ENCODE measurements around the gene SAMD5.

The SAMD5 gene

DNA sequence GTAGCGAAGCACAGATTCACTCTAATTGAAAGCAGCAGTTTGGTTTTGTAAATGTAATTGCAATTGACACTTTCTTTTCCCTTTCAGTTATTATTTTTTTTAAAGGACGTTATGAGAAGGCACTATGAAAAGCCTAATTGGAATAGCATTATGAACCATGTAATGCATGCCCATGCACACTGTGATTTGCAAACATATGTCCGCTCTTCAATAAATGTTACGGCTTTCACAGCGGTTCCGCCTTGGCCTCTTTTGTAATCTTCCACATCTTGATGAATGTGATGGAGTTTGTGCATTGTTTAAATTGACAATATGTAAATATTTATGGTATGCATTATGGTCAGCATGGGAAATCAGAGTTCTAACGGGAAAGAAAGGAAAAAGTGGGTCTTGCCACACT, 61.3 kb downstream of the SAMD5 start:
- Histone ChIP-seq H3K9ac (ENCODE audit: low read length) (no peak overlapping the region), H3K36me3 (ENCODE audit: control insufficient read depth, insufficient read depth, low read length, severe bottlenecking) (no peaks in the 10 kb centered on the region), H3K9me3 (ENCODE audit: control insufficient read depth, low read length) (no peaks in the 10 kb centered on the region), H3K27me3 (replicated peaks; ENCODE audit: control insufficient read depth, insufficient read depth, low read length) (no peaks in the 10 kb centered on the region), H3K4me1 (ENCODE audit: control insufficient read depth, insufficient read depth, low read length) (peaks cover 11% of the 10 kb centered on the region), H3K4me3 (ENCODE audit: low read length) (no peak overlapping the region)
- no peak for DNase-seq (ENCODE audit: low read depth)

DNA sequence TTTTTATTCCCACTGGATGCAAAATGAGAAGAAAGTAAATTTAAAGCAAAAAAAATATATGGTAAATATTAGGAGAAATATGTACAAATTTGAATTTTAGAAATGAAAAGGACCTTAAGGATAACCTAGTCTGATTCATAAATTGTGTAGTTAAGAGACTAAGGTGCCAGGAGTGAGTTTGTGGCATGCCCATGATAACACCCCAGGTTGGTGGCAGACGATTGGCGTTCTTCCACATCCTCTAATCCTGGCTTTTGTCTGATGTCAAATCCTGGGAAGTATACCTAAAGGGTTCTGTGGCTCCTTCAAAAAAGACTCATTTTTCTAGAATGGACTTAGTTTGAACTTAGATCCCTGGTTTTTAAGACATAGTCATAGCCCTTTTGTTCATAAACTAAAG, 62.2 kb downstream of the SAMD5 start:
- H3K27me3 ChIP-seq (replicated peaks; ENCODE audit: control insufficient read depth, insufficient read depth, low read length) = no peaks in the 10 kb centered on the region
- no peaks in the 10 kb centered on the region for H3K9me3 ChIP-seq (ENCODE audit: control insufficient read depth, low read length)
- no peak for DNase-seq (ENCODE audit: low read depth)
- H3K36me3 ChIP-seq (ENCODE audit: control insufficient read depth, insufficient read depth, low read length, severe bottlenecking) = no peaks in the 10 kb centered on the region
- H3K4me1 ChIP-seq (ENCODE audit: control insufficient read depth, insufficient read depth, low read length) = peaks cover 11% of the 10 kb centered on the region
- H3K9ac ChIP-seq (ENCODE audit: low read length) = no peak overlapping the region
- H3K4me3 ChIP-seq (ENCODE audit: low read length) = no peak overlapping the region

DNA sequence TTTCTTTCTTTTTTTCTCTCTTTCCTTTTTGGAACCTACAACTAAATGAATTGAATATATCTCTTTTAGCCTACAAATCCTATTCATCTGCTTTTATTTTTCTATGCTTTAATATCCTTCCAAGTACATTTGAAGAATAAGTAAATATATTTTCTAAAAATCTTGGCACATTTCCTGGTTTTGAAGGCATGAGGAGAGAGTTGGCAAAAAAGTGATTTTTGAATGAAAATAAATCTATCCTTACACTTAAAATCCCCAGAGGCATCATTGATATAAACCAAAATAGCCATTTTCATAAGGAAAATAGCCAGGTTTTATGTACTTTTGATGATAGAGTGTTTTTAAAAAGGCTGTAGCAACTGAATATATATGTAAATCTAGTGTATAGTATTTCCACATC, 69.0 kb downstream of the SAMD5 start:
- H3K4me3 ChIP-seq (ENCODE audit: low read length) = no peak overlapping the region
- H3K27me3 ChIP-seq (replicated peaks; ENCODE audit: control insufficient read depth, insufficient read depth, low read length) = no peaks in the 10 kb centered on the region
- peak; percentile 53 for DNase-seq (ENCODE audit: low read depth)
- no peaks in the 10 kb centered on the region for H3K4me1 ChIP-seq (ENCODE audit: control insufficient read depth, insufficient read depth, low read length)
- H3K9me3 ChIP-seq (ENCODE audit: control insufficient read depth, low read length) = peaks cover 8% of the 10 kb centered on the region
- H3K36me3 ChIP-seq (ENCODE audit: control insufficient read depth, insufficient read depth, low read length, severe bottlenecking) = no peaks in the 10 kb centered on the region
- H3K9ac ChIP-seq (ENCODE audit: low read length) = no peak overlapping the region

DNA sequence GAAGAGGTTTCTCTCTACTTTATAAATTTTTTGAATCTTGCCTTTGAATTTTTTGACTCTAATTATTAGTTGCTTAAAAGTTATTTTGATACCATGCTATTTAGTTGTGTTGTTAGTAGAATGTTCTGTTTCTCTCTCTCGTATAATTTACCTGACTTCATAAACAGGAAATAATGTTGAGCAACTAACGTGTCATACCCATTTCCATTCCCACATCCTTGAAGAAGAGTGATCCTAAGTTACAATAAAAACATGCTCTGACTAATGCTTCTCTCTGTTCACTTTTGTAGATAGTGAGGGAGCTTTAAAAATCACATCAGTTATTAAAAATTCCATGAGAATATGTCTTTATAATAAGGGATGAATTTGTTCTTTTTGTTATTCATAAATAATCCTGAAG, 69.7 kb downstream of the SAMD5 start:
- Histone ChIP-seq H3K36me3 (ENCODE audit: control insufficient read depth, insufficient read depth, low read length, severe bottlenecking) (no peaks in the 10 kb centered on the region), H3K9me3 (ENCODE audit: control insufficient read depth, low read length) (peaks cover 8% of the 10 kb centered on the region), H3K4me1 (ENCODE audit: control insufficient read depth, insufficient read depth, low read length) (no peaks in the 10 kb centered on the region)

DNA sequence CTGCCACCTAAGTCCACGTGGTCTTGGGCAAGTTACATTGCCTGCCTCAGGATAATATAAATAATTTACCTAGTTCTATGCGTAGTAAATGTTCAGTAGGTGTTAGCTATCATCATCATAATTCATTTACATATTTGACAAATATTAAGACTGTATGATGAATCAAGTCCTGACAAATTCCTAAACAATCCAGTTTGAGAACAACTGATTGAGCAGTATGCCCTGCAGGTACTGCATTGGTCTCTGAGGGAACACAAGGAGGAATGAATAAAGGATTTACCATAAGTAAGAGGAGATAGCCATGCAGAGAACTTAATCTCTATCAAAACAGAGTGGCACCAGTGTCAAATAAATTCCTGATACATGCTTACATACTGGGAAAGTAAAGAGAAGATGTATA, 70.4 kb downstream of the SAMD5 start:
- no peak for DNase-seq (ENCODE audit: low read depth)
- Histone ChIP-seq H3K36me3 (ENCODE audit: control insufficient read depth, insufficient read depth, low read length, severe bottlenecking) (no peaks in the 10 kb centered on the region), H3K9me3 (ENCODE audit: control insufficient read depth, low read length) (peaks cover 8% of the 10 kb centered on the region), H3K9ac (ENCODE audit: low read length) (no peak overlapping the region), H3K27me3 (replicated peaks; ENCODE audit: control insufficient read depth, insufficient read depth, low read length) (no peaks in the 10 kb centered on the region), H3K4me1 (ENCODE audit: control insufficient read depth, insufficient read depth, low read length) (no peaks in the 10 kb centered on the region), H3K4me3 (ENCODE audit: low read length) (no peak overlapping the region)

More for the DNA sequence above, 69.7 kb downstream of the SAMD5 start:
- no peak overlapping the region for H3K9ac ChIP-seq (ENCODE audit: low read length)
- no peak overlapping the region for H3K4me3 ChIP-seq (ENCODE audit: low read length)
- no peaks in the 10 kb centered on the region for H3K27me3 ChIP-seq (replicated peaks; ENCODE audit: control insufficient read depth, insufficient read depth, low read length)
- DNase-seq (ENCODE audit: low read depth) = no peak

DNA sequence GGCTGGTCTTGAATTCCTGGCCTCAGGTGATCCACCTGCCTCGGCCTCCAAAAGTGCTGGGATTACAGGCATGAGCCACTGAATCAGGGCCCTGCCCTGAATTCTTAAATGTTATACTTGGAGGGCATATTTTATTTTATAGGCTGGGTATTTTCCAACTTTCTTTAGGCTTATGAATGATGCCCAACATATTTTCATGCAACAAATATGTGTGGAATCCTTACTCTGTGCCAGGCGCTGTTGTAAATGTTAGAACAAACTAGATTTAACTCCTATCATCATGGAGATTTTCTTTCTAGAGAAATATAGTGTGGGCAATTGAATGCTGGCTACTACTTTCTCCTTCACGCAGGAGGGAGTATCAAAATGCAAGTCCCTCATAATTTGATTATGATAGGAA, 71.2 kb downstream of the SAMD5 start:
- Histone ChIP-seq H3K9ac (ENCODE audit: low read length) (no peak overlapping the region), H3K9me3 (ENCODE audit: control insufficient read depth, low read length) (peaks cover 8% of the 10 kb centered on the region), H3K4me3 (ENCODE audit: low read length) (no peak overlapping the region), H3K36me3 (ENCODE audit: control insufficient read depth, insufficient read depth, low read length, severe bottlenecking) (no peaks in the 10 kb centered on the region), H3K4me1 (ENCODE audit: control insufficient read depth, insufficient read depth, low read length) (no peaks in the 10 kb centered on the region), H3K27me3 (replicated peaks; ENCODE audit: control insufficient read depth, insufficient read depth, low read length) (no peaks in the 10 kb centered on the region)
- peak; percentile 71 for DNase-seq (ENCODE audit: low read depth)

DNA sequence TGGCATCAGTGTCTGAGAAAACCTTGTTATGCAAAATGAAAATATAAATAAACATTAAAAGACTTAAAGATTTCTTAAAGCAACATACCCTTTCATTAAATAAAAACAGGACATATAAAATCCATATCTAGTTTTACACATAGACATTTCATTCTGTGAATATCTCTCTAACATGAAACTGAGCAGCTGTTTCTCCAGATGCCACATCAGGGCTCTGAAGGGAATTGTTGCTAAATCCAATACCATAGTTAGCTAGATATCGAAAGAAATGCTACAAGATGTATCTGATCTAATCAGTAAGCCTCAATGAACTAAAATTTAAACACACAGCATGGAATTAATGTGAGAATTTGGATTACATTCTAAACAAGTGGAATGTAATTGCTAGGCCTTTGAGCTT, 74.5 kb downstream of the SAMD5 start:
- H3K9me3 ChIP-seq (ENCODE audit: control insufficient read depth, low read length) = peaks cover 3% of the 10 kb centered on the region
- no peak overlapping the region for H3K4me3 ChIP-seq (ENCODE audit: low read length)
- no peak overlapping the region for H3K9ac ChIP-seq (ENCODE audit: low read length)
- DNase-seq (ENCODE audit: low read depth) = peak; percentile 34
- no peaks in the 10 kb centered on the region for H3K27me3 ChIP-seq (replicated peaks; ENCODE audit: control insufficient read depth, insufficient read depth, low read length)
- no peaks in the 10 kb centered on the region for H3K4me1 ChIP-seq (ENCODE audit: control insufficient read depth, insufficient read depth, low read length)
- no peaks in the 10 kb centered on the region for H3K36me3 ChIP-seq (ENCODE audit: control insufficient read depth, insufficient read depth, low read length, severe bottlenecking)

DNA sequence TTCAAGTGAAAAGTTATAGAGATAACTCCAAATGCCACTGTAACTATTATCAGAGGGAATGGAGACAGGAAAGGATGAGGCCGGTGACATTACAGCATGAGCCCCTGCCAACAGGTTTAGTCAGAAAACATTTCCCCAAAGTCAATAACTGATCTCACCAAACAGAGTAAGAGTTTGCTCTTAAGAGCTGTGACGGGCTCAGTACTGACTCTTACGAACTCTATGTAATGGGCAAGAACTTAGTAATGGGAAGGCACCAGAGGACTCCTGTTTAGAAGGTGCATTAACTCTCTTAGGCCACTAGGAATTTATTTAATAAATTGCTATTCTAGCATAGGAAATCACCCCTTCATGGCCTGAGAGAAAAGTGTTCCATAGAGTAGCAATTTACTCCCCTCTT, 76.8 kb downstream of the SAMD5 start:
- Histone ChIP-seq H3K36me3 (ENCODE audit: control insufficient read depth, insufficient read depth, low read length, severe bottlenecking) (no peaks in the 10 kb centered on the region), H3K27me3 (replicated peaks; ENCODE audit: control insufficient read depth, insufficient read depth, low read length) (no peaks in the 10 kb centered on the region), H3K4me3 (ENCODE audit: low read length) (no peak overlapping the region), H3K9ac (ENCODE audit: low read length) (no peak overlapping the region), H3K4me1 (ENCODE audit: control insufficient read depth, insufficient read depth, low read length) (no peaks in the 10 kb centered on the region), H3K9me3 (ENCODE audit: control insufficient read depth, low read length) (no peaks in the 10 kb centered on the region)
- DNase-seq (ENCODE audit: low read depth) = no peak

DNA sequence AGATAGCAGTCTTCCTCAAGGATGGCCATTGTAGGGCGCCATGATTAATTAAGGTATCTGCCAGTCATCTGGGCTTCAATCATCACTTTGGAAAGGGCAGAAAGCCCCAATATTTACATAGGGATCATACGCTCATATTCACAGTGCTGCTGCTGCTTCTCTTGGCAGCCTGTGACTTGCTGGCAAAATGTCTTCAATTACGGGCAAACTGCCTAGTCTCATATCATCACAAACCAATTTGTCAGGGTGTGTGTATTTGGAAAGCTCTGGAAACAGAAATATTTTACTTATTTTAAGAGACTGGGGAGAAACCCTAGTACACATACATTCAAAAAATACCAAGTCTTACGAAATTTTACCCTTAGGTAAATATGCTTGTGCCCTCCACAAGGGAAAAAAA, 77.6 kb downstream of the SAMD5 start:
- Histone ChIP-seq H3K4me3 (ENCODE audit: low read length) (no peak overlapping the region), H3K27me3 (replicated peaks; ENCODE audit: control insufficient read depth, insufficient read depth, low read length) (no peaks in the 10 kb centered on the region), H3K36me3 (ENCODE audit: control insufficient read depth, insufficient read depth, low read length, severe bottlenecking) (no peaks in the 10 kb centered on the region), H3K9ac (ENCODE audit: low read length) (no peak overlapping the region), H3K9me3 (ENCODE audit: control insufficient read depth, low read length) (no peaks in the 10 kb centered on the region), H3K4me1 (ENCODE audit: control insufficient read depth, insufficient read depth, low read length) (no peaks in the 10 kb centered on the region)
- DNase-seq (ENCODE audit: low read depth) = peak; percentile 85

DNA sequence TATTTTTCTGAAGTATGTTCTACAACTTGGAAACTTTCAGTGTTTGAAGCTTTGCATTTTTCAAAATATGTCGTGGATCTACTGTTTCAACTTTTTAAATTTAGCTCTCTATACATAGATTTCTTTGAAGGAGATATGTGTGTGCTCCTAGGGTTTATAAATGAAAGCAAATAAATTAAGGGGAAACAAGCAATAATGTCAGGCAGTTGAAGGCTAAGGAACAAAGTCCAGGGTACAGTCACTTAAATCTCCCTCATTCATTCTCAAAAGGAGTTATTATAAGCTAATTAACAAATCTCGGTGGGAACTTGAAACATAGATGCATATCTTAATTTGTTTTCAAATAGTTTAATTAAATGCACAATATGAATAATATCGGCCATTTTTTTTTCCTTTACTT, 79.4 kb downstream of the SAMD5 start:
- H3K9ac ChIP-seq (ENCODE audit: low read length) = no peak overlapping the region
- H3K4me3 ChIP-seq (ENCODE audit: low read length) = no peak overlapping the region
- H3K36me3 ChIP-seq (ENCODE audit: control insufficient read depth, insufficient read depth, low read length, severe bottlenecking) = no peaks in the 10 kb centered on the region
- H3K27me3 ChIP-seq (replicated peaks; ENCODE audit: control insufficient read depth, insufficient read depth, low read length) = peaks cover 3% of the 10 kb centered on the region
- no peaks in the 10 kb centered on the region for H3K4me1 ChIP-seq (ENCODE audit: control insufficient read depth, insufficient read depth, low read length)
- H3K9me3 ChIP-seq (ENCODE audit: control insufficient read depth, low read length) = no peaks in the 10 kb centered on the region
- no peak for DNase-seq (ENCODE audit: low read depth)

DNA sequence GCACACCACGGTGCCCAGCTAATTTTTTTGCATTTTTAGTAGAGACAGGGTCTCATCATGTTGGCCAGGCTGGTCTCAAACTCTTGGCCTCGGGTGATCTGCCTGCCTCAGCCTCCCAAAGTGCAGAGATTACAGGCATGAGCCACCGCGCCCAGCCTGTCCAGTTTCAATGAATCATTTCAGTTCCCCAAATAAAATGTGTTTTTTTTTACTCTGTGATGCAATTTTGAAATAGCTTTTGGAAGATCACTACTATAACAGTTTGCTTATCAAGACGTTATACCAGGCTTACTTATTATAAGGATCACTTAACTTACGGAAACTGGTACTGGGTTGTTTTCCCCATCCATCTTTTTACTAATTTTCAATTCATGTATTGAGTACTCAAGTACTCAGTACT, 80.0 kb downstream of the SAMD5 start:
- H3K9ac ChIP-seq (ENCODE audit: low read length) = no peak overlapping the region
- no peaks in the 10 kb centered on the region for H3K36me3 ChIP-seq (ENCODE audit: control insufficient read depth, insufficient read depth, low read length, severe bottlenecking)
- peaks cover 3% of the 10 kb centered on the region for H3K27me3 ChIP-seq (replicated peaks; ENCODE audit: control insufficient read depth, insufficient read depth, low read length)
- no peaks in the 10 kb centered on the region for H3K4me1 ChIP-seq (ENCODE audit: control insufficient read depth, insufficient read depth, low read length)
- DNase-seq (ENCODE audit: low read depth) = peak; percentile 33
- H3K9me3 ChIP-seq (ENCODE audit: control insufficient read depth, low read length) = no peaks in the 10 kb centered on the region
- no peak overlapping the region for H3K4me3 ChIP-seq (ENCODE audit: low read length)

DNA sequence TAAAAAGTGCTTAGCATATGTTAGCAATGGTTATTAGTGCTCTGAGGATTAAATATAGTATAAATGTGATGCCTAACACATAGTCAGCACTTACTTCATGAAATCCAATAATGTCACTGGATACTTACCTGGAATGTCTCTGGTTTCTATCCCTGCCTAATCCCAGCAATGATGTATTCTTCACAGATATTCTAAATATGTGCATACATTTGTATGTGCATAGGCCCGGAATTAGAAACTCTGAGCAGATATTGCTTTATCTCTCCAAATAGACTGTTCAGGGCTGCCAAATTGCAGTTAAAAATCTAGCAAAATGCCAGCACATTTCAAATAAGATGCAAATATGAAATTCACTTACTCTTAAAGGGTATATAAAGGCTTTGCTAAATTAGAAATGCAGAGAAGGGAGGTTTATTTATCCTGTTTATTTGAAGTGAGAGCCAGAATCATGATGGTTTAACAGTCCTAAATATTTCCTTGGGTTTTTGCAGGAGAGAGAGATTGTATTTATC, 81.3 kb downstream of the SAMD5 start:
- Histone ChIP-seq H3K36me3 (ENCODE audit: control insufficient read depth, insufficient read depth, low read length, severe bottlenecking) (no peaks in the 10 kb centered on the region), H3K9ac (ENCODE audit: low read length) (no peak overlapping the region), H3K4me1 (ENCODE audit: control insufficient read depth, insufficient read depth, low read length) (no peaks in the 10 kb centered on the region), H3K4me3 (ENCODE audit: low read length) (no peak overlapping the region), H3K27me3 (replicated peaks; ENCODE audit: control insufficient read depth, insufficient read depth, low read length) (peaks cover 3% of the 10 kb centered on the region), H3K9me3 (ENCODE audit: control insufficient read depth, low read length) (no peaks in the 10 kb centered on the region)
- no peak for DNase-seq (ENCODE audit: low read depth)

All from adipocyte (in vitro differentiated cells).